ENCODE results near the gene ZPBP. TPM values are rescaled to one million over a fixed set of nuclear protein-coding genes. Genes with fewer than 3 reads are reported as not detected.

Gene ZPBP, protein sequence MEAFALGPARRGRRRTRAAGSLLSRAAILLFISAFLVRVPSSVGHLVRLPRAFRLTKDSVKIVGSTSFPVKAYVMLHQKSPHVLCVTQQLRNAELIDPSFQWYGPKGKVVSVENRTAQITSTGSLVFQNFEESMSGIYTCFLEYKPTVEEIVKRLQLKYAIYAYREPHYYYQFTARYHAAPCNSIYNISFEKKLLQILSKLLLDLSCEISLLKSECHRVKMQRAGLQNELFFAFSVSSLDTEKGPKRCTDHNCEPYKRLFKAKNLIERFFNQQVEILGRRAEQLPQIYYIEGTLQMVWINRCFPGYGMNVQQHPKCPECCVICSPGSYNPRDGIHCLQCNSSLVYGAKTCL
- not detected in 2 replicates for total RNA-seq (2014; rRNA removed; shearing (Covaris generic); ENCODE audit: low replicate concordance)

DNA sequence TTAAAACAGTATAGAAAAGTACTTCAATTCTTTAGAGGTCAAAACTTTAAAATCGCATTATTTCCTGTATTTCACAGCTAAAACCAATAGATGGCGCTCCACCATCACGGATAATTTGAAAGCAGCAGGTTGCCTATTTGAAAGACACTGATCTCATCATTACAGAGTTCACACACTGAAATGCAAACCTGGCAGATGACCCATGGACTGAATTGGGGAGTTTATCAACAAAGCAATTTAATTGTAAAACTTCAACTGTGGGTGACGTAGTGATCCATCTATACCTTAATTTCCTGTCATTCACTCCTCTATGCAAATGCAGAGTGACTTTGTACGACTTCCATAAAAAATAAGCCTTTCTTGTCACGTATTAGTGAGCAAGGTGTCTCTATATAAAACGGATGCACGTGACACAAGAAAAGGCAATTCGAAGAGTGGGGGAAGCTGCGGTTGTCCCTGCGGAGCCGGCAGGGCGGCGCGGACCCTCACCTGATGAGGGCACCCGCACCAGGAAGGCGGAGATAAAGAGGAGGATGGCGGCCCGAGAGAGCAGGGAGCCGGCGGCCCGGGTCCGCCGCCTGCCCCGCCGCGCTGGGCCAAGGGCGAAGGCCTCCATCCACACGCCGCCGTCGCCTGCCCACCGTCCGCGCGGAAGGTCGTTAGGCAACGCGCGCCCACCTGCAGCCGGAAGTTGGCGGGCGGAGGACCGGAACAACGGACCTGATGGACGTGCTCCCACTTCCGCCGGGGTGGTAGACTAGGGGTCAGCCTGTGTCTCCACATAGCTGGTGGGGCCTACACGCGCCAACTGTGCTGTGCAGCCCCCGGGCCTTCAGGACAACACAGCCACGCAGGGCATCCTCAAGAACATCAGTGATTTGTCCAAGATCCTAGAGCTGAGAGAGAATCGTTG is at the start of gene ZPBP:
TSS of gene ZPBP (minus strand) at position 668 of the 913 bp plus-strand sequence. CDS start at position 616, 52 bp downstream.
- peak; percentile 42 for DNase-seq (ENCODE audit: low read depth)
- in situ Hi-C loops (cut with HindIII; ENCODE audit: low pct_unique_long_range_greater_than_20kb, low sequenced_read_pairs) = no loop called here

DNA sequence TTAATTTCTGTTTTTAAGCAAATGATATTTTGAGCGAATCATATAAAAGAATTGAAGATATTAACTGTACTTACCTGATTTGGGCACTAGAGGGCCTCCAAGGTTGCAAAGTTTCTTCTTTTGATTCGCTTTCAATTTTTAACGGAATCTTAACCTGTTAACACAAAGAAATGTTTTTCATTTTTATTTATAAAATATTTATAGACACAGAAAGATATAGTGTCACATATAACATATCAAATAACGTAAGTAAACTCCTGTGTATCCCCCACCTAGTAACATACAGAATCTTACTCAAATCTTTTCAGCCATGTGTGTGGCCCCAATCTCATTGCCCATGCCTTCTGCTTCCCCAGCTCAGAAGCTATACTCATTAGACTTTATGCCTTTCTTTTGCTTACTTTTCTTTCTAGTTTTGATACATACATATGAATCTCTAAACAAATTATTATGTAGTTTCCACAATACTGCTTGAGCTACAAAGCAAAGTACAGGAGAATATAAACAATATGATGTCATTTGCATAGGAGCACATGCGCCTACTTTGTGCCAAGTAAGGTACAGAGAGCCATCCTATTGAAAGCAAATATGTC is 49.5 kb upstream of the ZPBP start:
- in situ Hi-C loops (cut with HindIII; ENCODE audit: low pct_unique_long_range_greater_than_20kb, low sequenced_read_pairs) = no loop called here
- no peak for DNase-seq (ENCODE audit: low read depth)

GRCh38 chr7:50141854-50142253 is 48.8 kb upstream of the ZPBP start:
- in situ Hi-C loops (cut with HindIII; ENCODE audit: low pct_unique_long_range_greater_than_20kb, low sequenced_read_pairs) = no loop called here
- DNase-seq (ENCODE audit: low read depth) = no peak

DNA sequence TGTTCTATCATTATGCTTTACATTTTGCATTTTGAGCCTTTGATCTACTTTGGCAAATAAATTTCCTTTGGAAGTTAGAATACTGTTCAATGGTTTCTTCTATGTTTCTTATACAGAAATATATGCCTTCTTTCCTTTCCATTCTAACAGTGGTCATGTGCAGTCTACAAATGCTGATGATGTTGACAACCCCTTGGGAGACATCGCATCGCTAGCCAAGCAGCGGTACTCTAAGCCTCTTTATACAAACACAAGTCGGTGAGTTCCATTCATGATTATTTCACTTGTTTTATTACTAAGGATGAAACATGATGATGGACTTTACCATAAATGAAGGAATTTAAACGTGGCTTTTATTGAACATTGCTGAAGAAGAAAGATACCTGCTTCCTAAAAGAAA is 48.1 kb upstream of the ZPBP start:
- in situ Hi-C loops (cut with HindIII; ENCODE audit: low pct_unique_long_range_greater_than_20kb, low sequenced_read_pairs) = no loop called here
- no peak for DNase-seq (ENCODE audit: low read depth)

- in situ Hi-C loops (cut with HindIII; ENCODE audit: low pct_unique_long_range_greater_than_20kb, low sequenced_read_pairs) = no loop called here
- no peak for DNase-seq (ENCODE audit: low read depth)
Observed at GRCh38 chr7:50140688-50141087, 47.6 kb upstream of the ZPBP start.

DNA sequence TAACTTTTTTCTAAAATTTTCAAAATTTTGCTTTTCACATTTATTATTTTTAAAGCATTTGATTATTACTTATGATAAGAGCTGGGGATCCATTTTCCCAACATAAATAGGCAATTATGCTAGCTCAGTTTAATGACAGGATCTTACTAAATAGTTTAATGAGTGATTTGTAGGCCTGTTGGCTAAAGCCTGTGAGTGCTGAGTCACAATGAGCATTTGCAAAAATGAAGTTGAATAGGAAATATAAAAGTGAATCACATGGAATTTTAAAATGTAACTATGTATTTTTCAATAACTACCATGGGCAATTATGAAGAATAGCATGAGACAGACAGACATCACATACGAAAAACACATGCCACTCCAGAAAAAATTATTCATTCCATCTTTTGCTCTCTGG is 45.1 kb upstream of the ZPBP start:
- no peak for DNase-seq (ENCODE audit: low read depth)
- in situ Hi-C loops (cut with HindIII; ENCODE audit: low pct_unique_long_range_greater_than_20kb, low sequenced_read_pairs) = no loop called here

- no peak for DNase-seq (ENCODE audit: low read depth)
- in situ Hi-C loops (cut with HindIII; ENCODE audit: low pct_unique_long_range_greater_than_20kb, low sequenced_read_pairs) = no loop called here
Observed at GRCh38 chr7:50125766-50126165, 32.7 kb upstream of the ZPBP start.

DNA sequence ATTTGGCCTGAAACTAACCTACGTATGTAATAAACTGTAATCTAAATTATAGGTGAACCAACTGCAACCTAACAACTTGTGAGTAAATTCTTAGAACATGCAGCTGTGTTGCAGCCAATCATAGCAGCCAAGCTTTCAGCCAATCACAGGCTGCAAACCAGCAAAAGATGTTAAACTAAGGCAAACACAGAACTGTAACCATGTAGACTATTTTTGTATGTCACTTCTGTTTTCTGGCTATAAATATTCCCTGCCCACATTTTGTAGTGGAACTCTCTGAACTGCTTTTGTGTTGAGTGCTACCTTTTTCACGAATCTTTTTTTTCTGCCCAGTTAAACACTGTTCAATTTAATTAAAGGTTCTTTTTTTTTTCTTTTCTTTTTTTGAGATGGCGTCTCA is 28.2 kb upstream of the ZPBP start:
- no peak for DNase-seq (ENCODE audit: low read depth)
- in situ Hi-C loops (cut with HindIII; ENCODE audit: low pct_unique_long_range_greater_than_20kb, low sequenced_read_pairs) = no loop called here

DNA sequence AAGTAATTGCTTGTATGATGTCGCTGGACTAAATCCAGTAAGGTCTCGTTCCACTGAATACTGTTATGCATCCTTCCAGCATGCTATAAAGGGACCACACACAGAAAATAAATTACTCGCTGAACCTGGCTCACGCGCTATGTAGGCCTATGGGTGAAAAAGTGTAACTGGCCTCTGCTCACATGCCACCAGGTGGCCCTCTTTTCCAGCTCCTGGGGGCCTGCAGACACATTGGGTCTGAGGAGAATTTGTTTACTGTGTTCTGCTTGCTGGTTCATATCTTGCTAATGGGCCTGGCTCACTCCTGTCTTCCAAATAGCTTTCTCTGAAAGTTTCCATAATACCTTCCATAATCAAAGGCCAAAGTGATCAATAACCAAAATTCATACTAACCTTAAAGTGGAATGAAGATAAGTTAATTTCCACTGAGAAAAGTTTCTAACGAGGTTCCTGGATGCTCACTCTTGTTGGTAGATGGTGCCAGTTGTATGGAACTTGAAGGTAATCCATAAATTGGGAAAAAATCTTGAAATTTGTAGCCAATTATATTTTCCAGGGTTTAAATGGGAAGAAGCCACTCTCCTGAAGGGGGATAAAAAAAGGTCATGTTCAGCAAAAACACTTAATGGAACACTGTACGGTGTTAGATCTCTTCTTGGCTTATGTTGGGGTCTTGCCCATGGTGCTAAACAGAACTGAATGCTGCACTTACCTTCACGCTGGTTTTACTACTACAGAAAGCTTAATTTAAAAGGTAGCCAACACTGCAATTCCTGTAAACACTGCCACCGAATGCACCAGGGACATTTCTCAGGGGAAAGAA is 27.0 kb upstream of the ZPBP start:
- DNase-seq (ENCODE audit: low read depth) = no peak
- in situ Hi-C loops (cut with HindIII; ENCODE audit: low pct_unique_long_range_greater_than_20kb, low sequenced_read_pairs) = no loop called here

DNA sequence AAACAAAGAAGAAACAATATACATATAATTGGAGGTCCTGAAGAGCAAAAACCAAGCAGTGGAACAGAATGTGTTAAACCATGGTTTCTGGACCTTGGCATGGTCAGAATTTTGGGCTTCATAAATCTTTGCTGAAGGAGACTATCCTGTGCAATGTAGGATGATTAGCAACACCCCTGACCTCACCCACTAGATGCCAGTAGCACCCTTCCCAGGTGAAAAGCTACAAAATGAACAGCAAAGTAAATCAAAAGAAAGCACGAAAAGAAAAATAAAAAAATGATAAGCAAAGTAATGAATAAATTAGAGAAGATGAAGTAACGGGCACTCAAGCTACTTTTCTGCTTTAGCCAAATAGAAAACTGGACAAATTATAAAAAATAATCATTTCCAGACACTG is 19.2 kb upstream of the ZPBP start:
- in situ Hi-C loops (cut with HindIII; ENCODE audit: low pct_unique_long_range_greater_than_20kb, low sequenced_read_pairs) = no loop called here
- DNase-seq (ENCODE audit: low read depth) = no peak

GRCh38 chr7:50101873-50102272 is 8.8 kb upstream of the ZPBP start:
- in situ Hi-C loops (cut with HindIII; ENCODE audit: low pct_unique_long_range_greater_than_20kb, low sequenced_read_pairs) = no loop called here

DNA sequence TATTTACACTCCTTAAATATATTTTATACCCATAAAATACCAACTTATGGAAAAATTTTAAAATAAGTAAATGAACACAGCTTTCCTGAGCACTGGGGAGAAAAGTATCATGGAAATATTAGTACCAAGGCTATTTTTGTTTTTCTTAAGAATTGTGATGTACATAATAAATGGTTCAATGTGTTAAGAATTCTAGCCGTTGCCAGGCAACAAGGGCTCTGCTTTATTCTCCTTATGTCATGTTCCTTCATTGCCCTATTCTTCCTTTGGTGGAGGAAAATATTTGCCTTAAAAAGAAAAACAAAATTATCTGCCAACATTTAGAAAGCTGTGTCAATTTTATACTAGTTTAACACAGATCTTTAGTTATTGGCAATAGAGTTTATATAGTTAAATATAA is 2.6 kb upstream of the ZPBP start:
- no peak for DNase-seq (ENCODE audit: low read depth)
- in situ Hi-C loops (cut with HindIII; ENCODE audit: low pct_unique_long_range_greater_than_20kb, low sequenced_read_pairs) = no loop called here

More at GRCh38 chr7:50101873-50102272, 8.8 kb upstream of the ZPBP start:
- DNase-seq (ENCODE audit: low read depth) = no peak

- no peak for DNase-seq (ENCODE audit: low read depth)
- in situ Hi-C loops (cut with HindIII; ENCODE audit: low pct_unique_long_range_greater_than_20kb, low sequenced_read_pairs) = no loop called here
Observed at GRCh38 chr7:50088463-50089129, 4.5 kb downstream of the ZPBP start.

DNA sequence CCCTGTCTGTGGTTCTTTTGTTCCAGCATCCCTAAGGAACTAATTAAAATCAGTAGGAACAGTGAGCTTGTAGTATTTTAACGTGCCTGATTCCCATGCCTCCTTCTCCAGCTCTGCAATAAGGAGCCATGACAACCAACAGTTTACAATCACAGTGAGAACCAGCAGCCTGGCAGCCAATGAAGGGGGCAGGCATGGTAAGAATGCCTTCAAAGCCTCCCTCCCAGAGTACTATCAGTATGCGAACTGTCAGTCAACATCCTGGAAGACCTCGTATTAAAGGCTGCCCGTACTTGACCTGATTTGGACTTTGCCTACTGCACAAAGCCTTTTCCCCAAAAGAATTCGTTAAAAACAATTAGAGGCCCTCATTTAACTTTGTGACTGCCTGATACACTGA is 7.7 kb downstream of the ZPBP start:
- no peak for DNase-seq (ENCODE audit: low read depth)
- in situ Hi-C loops (cut with HindIII; ENCODE audit: low pct_unique_long_range_greater_than_20kb, low sequenced_read_pairs) = no loop called here

DNA sequence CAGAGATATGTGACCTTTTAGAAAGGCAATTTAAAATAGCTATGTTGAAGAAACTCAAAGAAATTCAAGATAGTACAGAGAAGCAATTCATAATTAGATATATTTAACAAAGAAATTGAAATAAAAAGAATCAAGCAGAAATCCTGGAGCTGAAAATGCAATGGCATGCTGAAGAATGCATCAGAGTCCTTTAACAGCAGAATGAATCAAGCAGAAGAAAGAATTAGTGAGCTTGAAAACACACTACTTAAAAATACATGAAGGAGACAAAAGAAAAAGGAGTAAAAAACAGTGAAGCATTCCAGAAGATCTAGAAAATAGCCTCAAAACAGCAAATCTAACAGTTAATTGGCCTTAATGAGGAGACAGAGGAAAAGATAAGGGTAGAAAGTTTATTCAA is 20.0 kb downstream of the ZPBP start:
- no peak for DNase-seq (ENCODE audit: low read depth)
- in situ Hi-C loops (cut with HindIII; ENCODE audit: low pct_unique_long_range_greater_than_20kb, low sequenced_read_pairs) = no loop called here

GRCh38 chr7:50069613-50070012 is 23.4 kb downstream of the ZPBP start:
- in situ Hi-C loops (cut with HindIII; ENCODE audit: low pct_unique_long_range_greater_than_20kb, low sequenced_read_pairs) = no loop called here
- no peak for DNase-seq (ENCODE audit: low read depth)

DNA sequence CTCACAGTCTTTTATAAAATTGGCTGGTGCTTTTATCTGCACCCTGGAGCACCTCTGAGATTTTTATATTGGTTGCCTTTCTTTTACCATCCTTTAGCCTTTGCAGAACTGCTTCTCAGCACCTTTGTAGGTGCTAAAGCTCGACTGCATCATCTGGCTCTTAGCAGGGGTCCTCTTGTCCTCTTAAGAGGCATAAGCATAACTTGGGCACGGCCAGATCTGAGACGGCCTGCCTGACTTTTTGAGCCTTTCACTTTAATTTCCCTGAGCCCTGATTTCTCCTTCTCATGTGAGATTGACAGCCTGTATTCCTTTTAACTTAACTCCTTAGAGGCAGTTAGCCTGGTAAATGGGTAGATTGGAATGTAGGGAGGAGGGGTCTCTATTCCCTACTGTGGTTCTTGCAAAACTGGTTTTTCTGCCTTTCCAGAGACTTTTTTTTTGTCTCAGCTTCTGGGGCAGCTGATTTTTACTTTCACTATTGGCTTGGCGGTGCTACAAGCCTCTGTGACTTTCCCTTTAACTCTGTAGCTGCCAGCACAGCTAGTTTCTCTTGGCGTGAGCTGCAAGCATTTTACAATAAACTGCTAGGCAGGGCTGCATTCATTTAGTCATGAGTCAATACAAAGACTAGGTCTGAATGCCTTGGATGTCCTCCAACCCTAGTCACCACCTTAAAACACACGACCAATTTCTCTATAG is 24.0 kb downstream of the ZPBP start:
- in situ Hi-C loops (cut with HindIII; ENCODE audit: low pct_unique_long_range_greater_than_20kb, low sequenced_read_pairs) = no loop called here
- no peak for DNase-seq (ENCODE audit: low read depth)
